ENCODE measurements around the gene FBXO34. TPM values are rescaled to one million over a fixed set of nuclear protein-coding genes. Genes with fewer than 3 reads are reported as not detected.

FBXO34 gene
- total and polyA plus RNA-seq, 7 donors, result 6.1 to 57.4 (median 25.8) TPM

DNA sequence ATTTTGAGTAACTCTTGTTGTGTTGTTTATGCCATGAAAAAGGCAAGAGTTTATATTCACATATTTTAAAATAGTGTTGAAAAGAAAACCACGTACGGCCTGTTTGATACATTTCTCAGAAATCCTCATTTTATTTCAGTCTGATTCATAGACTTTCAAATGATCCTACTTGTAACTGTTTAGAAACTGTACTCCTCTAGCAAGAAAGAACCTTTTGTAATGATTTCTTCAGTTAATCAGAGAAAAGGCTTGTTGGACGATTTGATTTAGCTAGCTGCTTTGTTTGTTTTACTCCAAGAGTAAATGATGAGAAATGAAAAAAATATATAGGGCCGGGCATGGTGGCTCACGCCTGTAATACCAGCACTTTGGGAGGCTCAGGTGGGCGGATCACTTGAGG, 17.2 kb downstream of the FBXO34 start:
- no peak for ATAC-seq
- peak overlapping the region; percentile 21 for H3K27ac ChIP-seq
- H3K4me1 ChIP-seq, result peaks cover 21% of the 10 kb centered on the region
- no peaks in the 10 kb centered on the region for H3K36me3 ChIP-seq (ENCODE audit: insufficient read depth in 1 of 2, low read depth in 1 of 2)
- TF ChIP-seq, protein P1, sequence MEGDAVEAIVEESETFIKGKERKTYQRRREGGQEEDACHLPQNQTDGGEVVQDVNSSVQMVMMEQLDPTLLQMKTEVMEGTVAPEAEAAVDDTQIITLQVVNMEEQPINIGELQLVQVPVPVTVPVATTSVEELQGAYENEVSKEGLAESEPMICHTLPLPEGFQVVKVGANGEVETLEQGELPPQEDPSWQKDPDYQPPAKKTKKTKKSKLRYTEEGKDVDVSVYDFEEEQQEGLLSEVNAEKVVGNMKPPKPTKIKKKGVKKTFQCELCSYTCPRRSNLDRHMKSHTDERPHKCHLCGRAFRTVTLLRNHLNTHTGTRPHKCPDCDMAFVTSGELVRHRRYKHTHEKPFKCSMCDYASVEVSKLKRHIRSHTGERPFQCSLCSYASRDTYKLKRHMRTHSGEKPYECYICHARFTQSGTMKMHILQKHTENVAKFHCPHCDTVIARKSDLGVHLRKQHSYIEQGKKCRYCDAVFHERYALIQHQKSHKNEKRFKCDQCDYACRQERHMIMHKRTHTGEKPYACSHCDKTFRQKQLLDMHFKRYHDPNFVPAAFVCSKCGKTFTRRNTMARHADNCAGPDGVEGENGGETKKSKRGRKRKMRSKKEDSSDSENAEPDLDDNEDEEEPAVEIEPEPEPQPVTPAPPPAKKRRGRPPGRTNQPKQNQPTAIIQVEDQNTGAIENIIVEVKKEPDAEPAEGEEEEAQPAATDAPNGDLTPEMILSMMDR (IDR thresholded peaks at IDR 0.05), result no peak
- H3K9me3 ChIP-seq, result no peaks in the 10 kb centered on the region
- intact Hi-C loops (cut with DNase I), result no loop called here
- no peak for DNase-seq
- 84 to 88% (median 88%) methylated on average over 6 of the region's 6 CpGs for WGBS, 3 donors
- no peak overlapping the region for H3K4me3 ChIP-seq
- H3K27me3 ChIP-seq (ENCODE audit: insufficient read depth in 3 of 3, low read length in 2 of 3), result no peaks in the 10 kb centered on the region

DNA sequence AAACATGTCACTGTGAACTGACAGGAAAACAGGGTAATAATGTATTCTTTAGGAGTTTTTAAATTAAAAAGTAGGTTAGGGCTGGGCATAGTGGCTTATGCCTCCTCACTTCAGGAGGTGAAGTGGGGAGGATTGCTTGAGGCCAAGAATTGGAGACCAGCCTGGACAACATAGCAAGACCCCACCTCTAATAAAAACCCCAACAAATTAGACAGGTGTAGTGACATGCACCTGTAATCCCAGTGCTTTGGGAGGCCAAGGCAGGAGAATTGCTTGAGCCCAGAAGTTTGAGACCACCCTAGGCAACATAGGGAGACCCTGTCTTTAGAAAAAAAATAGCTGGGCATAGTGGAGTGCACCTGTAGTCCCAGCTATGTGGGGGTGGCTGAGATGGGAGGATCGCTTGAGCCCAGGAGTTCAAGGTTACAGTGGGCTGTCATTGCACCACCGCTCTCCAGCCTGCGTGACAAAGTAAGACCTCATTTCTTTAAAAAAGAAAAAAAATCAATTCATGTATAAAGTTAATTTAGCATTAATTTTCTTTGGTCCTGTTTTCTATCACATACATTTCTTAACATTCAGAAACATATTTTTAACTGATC, 20.4 kb downstream of the FBXO34 start:
- 92 to 100% (median 95%) methylated on average over 3 of the region's 3 CpGs for WGBS, 3 donors
- H3K36me3 ChIP-seq (ENCODE audit: insufficient read depth in 1 of 2, low read depth in 1 of 2), result no peaks in the 10 kb centered on the region
- ATAC-seq, result no peak
- intact Hi-C loops (cut with DNase I), result no loop called here
- no peak overlapping the region for H3K27ac ChIP-seq
- TF ChIP-seq, protein P1 (IDR thresholded peaks at IDR 0.05), result no peak
- DNase-seq, result no peak
- no peaks in the 10 kb centered on the region for H3K9me3 ChIP-seq
- peaks cover 8% of the 10 kb centered on the region for H3K4me1 ChIP-seq
- no peaks in the 10 kb centered on the region for H3K27me3 ChIP-seq (ENCODE audit: insufficient read depth in 3 of 3, low read length in 2 of 3)
- H3K4me3 ChIP-seq, result no peak overlapping the region

DNA sequence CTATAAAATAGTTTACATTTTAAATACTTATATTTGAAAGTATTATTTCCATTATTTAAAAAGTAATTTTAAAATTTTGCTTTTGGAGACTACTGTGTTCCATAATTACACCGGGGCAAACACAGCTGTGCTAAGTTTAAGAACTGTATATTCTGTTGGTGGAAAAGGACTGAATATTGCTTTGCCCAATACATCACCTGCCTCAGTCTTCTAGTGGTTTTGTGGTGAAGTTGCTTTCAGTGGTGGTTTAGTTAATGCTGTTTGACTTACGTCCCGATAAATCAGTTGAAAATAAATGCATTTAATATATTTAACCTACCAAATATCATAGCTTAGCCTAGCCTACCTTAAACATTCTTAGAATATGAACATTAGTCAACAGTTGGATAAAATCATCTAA, 23.4 kb downstream of the FBXO34 start:
- ATAC-seq, result no peak
- intact Hi-C loops (cut with DNase I), result no loop called here
- WGBS, 3 donors, result 81 to 89% (median 86%) methylated on average over 3 of the region's 3 CpGs
- peak overlapping the region; percentile 1 for H3K27ac ChIP-seq
- H3K4me1 ChIP-seq, result peaks cover 21% of the 10 kb centered on the region
- H3K36me3 ChIP-seq (ENCODE audit: insufficient read depth in 1 of 2, low read depth in 1 of 2), result peaks cover 0 to 6% of the 10 kb centered on the region in 2 donors
- H3K9me3 ChIP-seq, result no peaks in the 10 kb centered on the region
- no peaks in the 10 kb centered on the region for H3K27me3 ChIP-seq (ENCODE audit: insufficient read depth in 3 of 3, low read length in 2 of 3)
- TF ChIP-seq, protein P1 (IDR thresholded peaks at IDR 0.05), result no peak
- H3K4me3 ChIP-seq, result no peak overlapping the region
- no peak for DNase-seq

DNA sequence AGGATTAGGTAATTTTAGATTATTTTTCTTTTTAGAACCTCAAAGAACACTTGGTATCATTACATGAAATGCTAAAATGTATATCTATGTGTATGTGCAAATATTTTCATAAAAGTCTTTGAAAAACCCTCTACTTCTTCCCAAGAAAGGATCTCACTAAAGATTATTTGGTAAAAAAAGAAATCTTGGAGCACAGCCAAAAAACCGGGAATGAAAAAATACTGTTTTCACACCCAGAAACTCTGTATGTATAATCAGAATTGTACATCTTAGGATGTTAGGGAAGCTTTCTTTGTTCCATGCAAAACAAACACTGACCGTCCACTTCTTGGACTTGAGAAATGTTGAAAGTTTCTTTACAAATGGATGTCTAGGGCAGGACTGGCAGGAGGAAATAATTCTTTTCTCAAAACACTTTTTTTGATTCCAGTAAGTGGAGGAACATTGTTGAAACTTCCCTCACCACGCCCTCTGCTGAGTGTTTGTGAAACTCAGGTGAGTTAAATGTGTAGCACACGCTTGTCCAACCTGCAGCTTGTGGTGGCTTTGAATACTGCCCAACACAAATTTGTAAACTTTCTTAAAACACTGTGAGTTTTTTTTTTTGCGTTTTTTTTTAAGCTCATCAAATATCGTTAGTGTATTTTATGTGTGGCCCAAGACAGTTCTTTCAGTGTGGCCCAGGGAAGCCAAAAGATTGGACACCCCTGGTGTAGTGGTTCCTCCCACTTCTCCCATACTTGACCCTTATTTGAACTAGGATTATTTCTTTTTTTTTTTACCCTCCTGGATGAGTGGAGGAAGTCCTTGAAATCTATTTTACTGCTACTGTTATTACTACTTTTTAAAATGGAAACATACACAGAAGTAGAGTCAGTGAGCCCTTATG, 26.6 kb downstream of the FBXO34 start:
- no peak overlapping the region for H3K4me3 ChIP-seq
- peak overlapping the region; percentile 42 for H3K27ac ChIP-seq
- TF ChIP-seq, protein P1 (IDR thresholded peaks at IDR 0.05), result no peak
- no peak for DNase-seq
- H3K4me1 ChIP-seq, result peaks cover 44% of the 10 kb centered on the region
- ATAC-seq, result no peak
- peaks cover 0 to 6% of the 10 kb centered on the region in 2 donors for H3K36me3 ChIP-seq (ENCODE audit: insufficient read depth in 1 of 2, low read depth in 1 of 2)
- H3K27me3 ChIP-seq (ENCODE audit: insufficient read depth in 3 of 3, low read length in 2 of 3), result no peaks in the 10 kb centered on the region
- intact Hi-C loops (cut with DNase I), result no loop called here
- no peaks in the 10 kb centered on the region for H3K9me3 ChIP-seq
- 72 to 77% (median 73%) methylated on average over 6 of the region's 6 CpGs for WGBS, 3 donors

Measured in psoas muscle (tissue), 8 donors.